B cell (primary cell): Measurements from ENCODE around the gene CD8B. TPM values are rescaled to one million over a fixed set of nuclear protein-coding genes. Genes with fewer than 3 reads are reported as not detected.

ENCODE experiments used
- ATAC-seq: fragments of 200-7000 bp; cut with Tn5 transposase; one replicate; pipeline ENCODE4 v1.10.0; 2021; ENCODE audit warnings: low read depth, mild to moderate bottlenecking, moderate number of reproducible peaks, moderate library complexity
- CTCF ChIA-PET: fragments of 350-600 bp; sonication (Branson Sonifier 250); formaldehyde crosslinking; loops from one replicate; lab custom pipeline; 2021; ENCODE audit warnings: antibody characterized with exemption, inconsistent platforms; lab: Charles Lee
- POLR2A ChIA-PET: fragments of 350-600 bp; sonication (Branson Sonifier 250); formaldehyde crosslinking; loops from one replicate; lab custom pipeline; 2021; ENCODE audit warnings: antibody characterized with exemption; lab: Charles Lee
- DNase-seq: peaks from one replicate; pipeline ENCODE4 v3.0.0; 2013
- H2AFZ ChIP-seq: 2 replicates; pipeline ENCODE4 v1.6.1; 2012; ENCODE audit warnings: mild to moderate bottlenecking, low read depth, low read length; ENCODE audit not compliant: insufficient read depth, poor library complexity, severe bottlenecking
- H3K27ac ChIP-seq, 2 donors: 1 replicate in 1 of 2; 2 replicates in 1 of 2; pipeline ENCODE4 v1.5.1; 2012 to 2013; ENCODE audit warnings: low read length in 2 of 2, mild to moderate bottlenecking in 2 of 2, moderate library complexity in 1 of 2
- H3K27me3 ChIP-seq, 4 experiments: fragments of 200-600 bp in 1 of 4; sonication (generic) in 1 of 4; replicated peaks in 1 of 4; 1 replicate in 2 of 4; 2 replicates in 2 of 4; pipeline versions ENCODE4 v1.6.1 to v1.7.0; 2013 to 2016; ENCODE audit warnings: low read length in 3 of 4, mild to moderate bottlenecking in 2 of 4, mixed read lengths in 1 of 4, moderate library complexity in 1 of 4; ENCODE audit not compliant: insufficient read depth in 4 of 4, control insufficient read depth in 3 of 4; ENCODE audit errors: control extremely low read depth in 1 of 4
- H3K36me3 ChIP-seq, 2 experiments: replicated peaks in 1 of 2; 1 replicate in 1 of 2; 2 replicates in 1 of 2; pipeline versions ENCODE4 v1.6.1 to v1.7.1; 2013; ENCODE audit warnings: low read length in 1 of 2; ENCODE audit not compliant: insufficient read depth in 2 of 2, control insufficient read depth in 1 of 2; ENCODE audit errors: control extremely low read depth in 1 of 2, extremely low read depth in 1 of 2
- H3K4me1 ChIP-seq, 2 donors: fragments of 200-600 bp in 1 of 2; sonication (generic) in 1 of 2; 1 replicate in 1 of 2; 2 replicates in 1 of 2; pipeline versions ENCODE4 v1.5.1 to v1.6.1; 2013 to 2017; ENCODE audit warnings: low read length in 2 of 2; ENCODE audit not compliant: control insufficient read depth in 2 of 2, insufficient read depth in 2 of 2
- H3K4me2 ChIP-seq: replicated peaks from 2 replicates; pipeline ENCODE3; 2012; ENCODE audit warnings: mild to moderate bottlenecking, low read depth, low read length; ENCODE audit not compliant: poor library complexity, severe bottlenecking
- H3K4me3 ChIP-seq, 5 experiments: fragments of 200-600 bp in 1 of 5; sonication (generic) in 1 of 5; 1 replicate in 3 of 5; 2 replicates in 2 of 5; pipeline versions ENCODE4 v1.5.1 to v1.7.0; 2011 to 2016; ENCODE audit warnings: low read length in 4 of 5, mild to moderate bottlenecking in 4 of 5, low read depth in 2 of 5, control low read depth in 1 of 5, moderate library complexity in 1 of 5; ENCODE audit not compliant: insufficient read depth in 1 of 5; ENCODE audit errors: control extremely low read depth in 1 of 5, extremely low read depth in 1 of 5
- H3K79me2 ChIP-seq: fragments of 200-600 bp; sonication (generic); one replicate; pipeline ENCODE4 v1.6.0; 2016; ENCODE audit warnings: low read length; ENCODE audit not compliant: control insufficient read depth, insufficient read depth
- H3K9ac ChIP-seq: fragments of 200-600 bp; sonication (generic); 2 replicates; pipeline ENCODE4 v1.6.1; 2017; ENCODE audit warnings: mild to moderate bottlenecking, low read length, moderate library complexity
- H3K9me3 ChIP-seq, 3 donors: one replicate each; pipeline versions ENCODE4 v1.6.1 to v1.7.1; 2013; ENCODE audit warnings: low read length in 2 of 3; ENCODE audit not compliant: control insufficient read depth in 2 of 3, insufficient read depth in 1 of 3; ENCODE audit errors: control extremely low read depth in 1 of 3
- H4K20me1 ChIP-seq: 2 replicates; pipeline ENCODE4 v1.6.0; 2012; ENCODE audit warnings: mild to moderate bottlenecking, low read length; ENCODE audit not compliant: insufficient read depth, control insufficient read depth, poor library complexity, severe bottlenecking
- H3K27ac Mint-ChIP-seq: one replicate; pipeline ENCODE4 v1.8.0; 2021; ENCODE audit warnings: mixed read lengths
- H3K27me3 Mint-ChIP-seq: one replicate; pipeline ENCODE4 v1.8.0; 2021; ENCODE audit warnings: mixed read lengths
- H3K4me1 Mint-ChIP-seq: one replicate; pipeline ENCODE4 v1.8.0; 2021; ENCODE audit warnings: mixed read lengths
- H3K4me3 Mint-ChIP-seq: one replicate; pipeline ENCODE4 v1.8.0; 2021; ENCODE audit warnings: mixed read lengths
- H3K9me3 Mint-ChIP-seq: one replicate; pipeline ENCODE4 v1.8.0; 2022; ENCODE audit warnings: mixed read lengths; ENCODE audit not compliant: insufficient read depth
- EZH2 ChIP-seq: IDR thresholded peaks from 2 replicates; pipeline ENCODE4 v1.6.1; 2012; ENCODE audit warnings: borderline replicate concordance, low read depth, mild to moderate bottlenecking, moderate library complexity, low read length; ENCODE audit not compliant: insufficient read depth, poor library complexity, severe bottlenecking
- WGBS: methylation state at CpG from one replicate; pipeline ENCODE4 v1.1.5; 2013; ENCODE audit warnings: missing lambda C conversion rate; ENCODE audit not compliant: insufficient coverage; 5-methylcytosine and 5-hydroxymethylcytosine counted together
- intact Hi-C: fragments of 100-400 bp; cut with micrococcal nuclease; formaldehyde crosslinking; loops from one replicate; pipeline ENCODE4 v1.10.0; 2022
- polyA plus RNA-seq: library from polyadenylated mRNA; depleted of rRNA; stranded (reverse); fragments of >200 nt; gene quantifications from 2 replicates; pipeline ENCODE4 v1.2.3, GENCODE V29; 2012
- total RNA-seq, 2 donors: library from RNA; stranded (reverse); fragments of 120-200 nt in 1 of 2; gene quantifications; 1 replicate in 1 of 2; 2 replicates in 1 of 2; pipeline versions ENCODE4 v1.2.3 to v1.2.4, GENCODE V29; 2013 to 2022
- TF ChIP-seq, protein P1 (sequence below): fragments of 200-600 bp; IDR thresholded peaks from one replicate; pipeline ENCODE4 v1.8.0; 2022; ENCODE audit warnings: antibody characterized with exemption, mild to moderate bottlenecking

Gene CD8B
- total and polyA plus RNA-seq, 2 donors (not counting 1 experiment from before 2014, with no cell fraction given) = 0.45 TPM; not detected in 1

DNA sequence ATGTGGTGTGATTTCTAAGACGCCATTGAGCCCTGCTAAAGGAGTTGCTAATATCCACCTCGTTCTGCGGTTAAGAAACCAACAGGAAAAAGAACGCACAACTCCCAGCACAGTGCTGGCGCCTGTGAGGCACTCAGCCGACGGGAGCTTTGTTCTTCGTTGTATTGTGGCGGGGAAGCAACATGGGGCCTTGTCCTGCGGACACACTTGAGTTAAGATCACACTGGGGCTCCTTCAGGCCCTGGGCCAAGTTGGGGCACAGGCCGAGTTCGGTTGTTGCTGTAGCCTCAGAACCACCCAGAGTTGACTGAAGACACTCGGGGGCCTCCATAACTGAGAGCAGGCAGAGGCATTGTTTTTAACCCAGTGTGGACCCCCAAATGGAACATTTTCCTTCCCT is 40.4 kb downstream of the CD8B start:
- intact Hi-C loops = no loop called here
- ChIA-PET CTCF (no interaction called here), POLR2A (no interaction called here)
- peaks cover 11% of the 10 kb centered on the region for H3K27me3 Mint-ChIP-seq
- no peak overlapping the region for H3K27ac Mint-ChIP-seq
- no peak for DNase-seq
- no peak overlapping the region for H3K4me3 ChIP-seq
- H3K4me1 Mint-ChIP-seq = no peaks in the 10 kb centered on the region
- H3K79me2 ChIP-seq = no peaks in the 10 kb centered on the region
- H4K20me1 ChIP-seq = no peaks in the 10 kb centered on the region
- no peak overlapping the region for H3K4me3 Mint-ChIP-seq
- ATAC-seq = no peak
- no peak overlapping the region for H3K4me2 ChIP-seq
- no peak overlapping the region for H2AFZ ChIP-seq
- peaks cover 5% of the 10 kb centered on the region for H3K9me3 Mint-ChIP-seq
- WGBS = 98% methylated on average over 13 of the region's 13 CpGs
- H3K4me1 ChIP-seq = no peaks in the 10 kb centered on the region
- H3K27ac ChIP-seq = no peak overlapping the region
- TF ChIP-seq, protein P1, sequence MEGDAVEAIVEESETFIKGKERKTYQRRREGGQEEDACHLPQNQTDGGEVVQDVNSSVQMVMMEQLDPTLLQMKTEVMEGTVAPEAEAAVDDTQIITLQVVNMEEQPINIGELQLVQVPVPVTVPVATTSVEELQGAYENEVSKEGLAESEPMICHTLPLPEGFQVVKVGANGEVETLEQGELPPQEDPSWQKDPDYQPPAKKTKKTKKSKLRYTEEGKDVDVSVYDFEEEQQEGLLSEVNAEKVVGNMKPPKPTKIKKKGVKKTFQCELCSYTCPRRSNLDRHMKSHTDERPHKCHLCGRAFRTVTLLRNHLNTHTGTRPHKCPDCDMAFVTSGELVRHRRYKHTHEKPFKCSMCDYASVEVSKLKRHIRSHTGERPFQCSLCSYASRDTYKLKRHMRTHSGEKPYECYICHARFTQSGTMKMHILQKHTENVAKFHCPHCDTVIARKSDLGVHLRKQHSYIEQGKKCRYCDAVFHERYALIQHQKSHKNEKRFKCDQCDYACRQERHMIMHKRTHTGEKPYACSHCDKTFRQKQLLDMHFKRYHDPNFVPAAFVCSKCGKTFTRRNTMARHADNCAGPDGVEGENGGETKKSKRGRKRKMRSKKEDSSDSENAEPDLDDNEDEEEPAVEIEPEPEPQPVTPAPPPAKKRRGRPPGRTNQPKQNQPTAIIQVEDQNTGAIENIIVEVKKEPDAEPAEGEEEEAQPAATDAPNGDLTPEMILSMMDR = no peak
- no peak for TF ChIP-seq EZH2
- peaks cover 0 to 7% (median 0%) of the 10 kb centered on the region in 4 experiments for H3K27me3 ChIP-seq
- H3K36me3 ChIP-seq = no peaks in the 10 kb centered on the region
- H3K9ac ChIP-seq = no peak overlapping the region
- H3K9me3 ChIP-seq = peaks cover 2 to 15% (median 7%) of the 10 kb centered on the region in 3 donors

DNA sequence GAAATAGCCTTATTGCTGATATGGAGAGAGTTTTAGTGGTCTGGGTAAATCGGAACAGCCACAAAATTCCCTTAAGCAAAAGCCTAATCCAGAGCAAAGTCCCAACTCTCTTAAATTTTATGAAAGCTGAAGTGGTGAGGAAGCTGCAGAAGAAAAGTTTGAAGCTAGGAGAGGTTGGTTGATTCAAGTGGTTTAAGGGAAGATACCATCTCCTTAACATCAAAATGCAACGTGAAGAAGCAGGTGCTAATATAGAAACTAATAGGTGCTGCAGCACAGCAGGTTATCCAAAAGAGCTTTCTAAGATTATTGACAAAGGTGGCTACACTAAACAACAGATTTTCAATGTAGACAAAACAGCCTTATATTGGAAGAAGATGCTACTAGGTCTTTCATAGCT is 42.7 kb downstream of the CD8B start:
- peaks cover 5% of the 10 kb centered on the region for H3K9me3 Mint-ChIP-seq

More for the DNA sequence above, 42.7 kb downstream of the CD8B start:
- no peak overlapping the region for H2AFZ ChIP-seq
- intact Hi-C loops = no loop called here
- no peaks in the 10 kb centered on the region for H4K20me1 ChIP-seq
- Mint-ChIP-seq H3K4me3 (no peak overlapping the region), H3K4me1 (no peaks in the 10 kb centered on the region), H3K27me3 (peaks cover 12% of the 10 kb centered on the region), H3K27ac (no peak overlapping the region)
- H3K79me2 ChIP-seq = no peaks in the 10 kb centered on the region
- DNase-seq (no peak), ATAC-seq (no peak)
- H3K27ac ChIP-seq = no peak overlapping the region
- TF ChIP-seq EZH2 = no peak
- no CpG with 5 or more reads among the region's 2 CpGs for WGBS
- CTCF ChIA-PET = interaction anchor here (0.9 kb wide), 1 partner anchor 10 kb away, joined by 3 read pairs; no protein-coding TSS in a partner anchor
- H3K4me2 ChIP-seq = no peak overlapping the region
- POLR2A ChIA-PET = no interaction called here
- peaks cover 0 to 11% (median 0%) of the 10 kb centered on the region in 4 experiments for H3K27me3 ChIP-seq
- no peaks in the 10 kb centered on the region for H3K4me1 ChIP-seq
- H3K36me3 ChIP-seq = no peaks in the 10 kb centered on the region
- H3K9me3 ChIP-seq = peaks cover 2 to 15% (median 7%) of the 10 kb centered on the region in 3 donors
- H3K9ac ChIP-seq = no peak overlapping the region
- H3K4me3 ChIP-seq = no peak overlapping the region
